ENCODE results near the gene CORO1C. TPM values are rescaled to one million over a fixed set of nuclear protein-coding genes. Genes with fewer than 3 reads are reported as not detected.

The CORO1C gene
- total and polyA plus RNA-seq, 10 donors, result 12.0 to 119 (median 74.8) TPM

GRCh38 chr12:108731866-108732461, 646 bp upstream of the CORO1C start:
- peak; percentile 99 for DNase-seq
- intact Hi-C loops (cut with DNase I; ENCODE audit: low total_unique reads), result loop anchor here (10.0 kb wide), 1 partner anchor 67 kb away; no protein-coding TSS in a partner anchor
- Histone ChIP-seq H3K9me3 (no peaks in the 10 kb centered on the region), H3K27ac (peak overlapping the region; percentile 67 to 97 (median 96)), H3K4me1 (peaks cover 8 to 66% (median 36%) of the 10 kb centered on the region in 6 donors), H3K27me3 (replicated peaks in 1 of 7) (no peaks in the 10 kb centered on the region), H3K4me3 (peak overlapping the region; percentile 47 to 94 (median 78)), H3K36me3 (no peaks in the 10 kb centered on the region)
- TF ChIP-seq POLR2AphosphoS5 (IDR thresholded peaks at IDR 0.05) (peak in 2 of 3 donors; percentile 78 to 85), POLR2A (IDR thresholded peaks at IDR 0.05) (peak in 1 of 3 donors; percentile 39), CTCF (IDR thresholded peaks at IDR 0.05 in 8 of 11, conservative IDR thresholded peaks at IDR 0.05 in 3 of 11) (peak in 6 of 11 experiments; percentile 3 to 77 (median 38))
- WGBS, 5 donors, result 6 to 11% (median 8%) methylated on average over 30 to 34 of the region's 34 CpGs

DNA sequence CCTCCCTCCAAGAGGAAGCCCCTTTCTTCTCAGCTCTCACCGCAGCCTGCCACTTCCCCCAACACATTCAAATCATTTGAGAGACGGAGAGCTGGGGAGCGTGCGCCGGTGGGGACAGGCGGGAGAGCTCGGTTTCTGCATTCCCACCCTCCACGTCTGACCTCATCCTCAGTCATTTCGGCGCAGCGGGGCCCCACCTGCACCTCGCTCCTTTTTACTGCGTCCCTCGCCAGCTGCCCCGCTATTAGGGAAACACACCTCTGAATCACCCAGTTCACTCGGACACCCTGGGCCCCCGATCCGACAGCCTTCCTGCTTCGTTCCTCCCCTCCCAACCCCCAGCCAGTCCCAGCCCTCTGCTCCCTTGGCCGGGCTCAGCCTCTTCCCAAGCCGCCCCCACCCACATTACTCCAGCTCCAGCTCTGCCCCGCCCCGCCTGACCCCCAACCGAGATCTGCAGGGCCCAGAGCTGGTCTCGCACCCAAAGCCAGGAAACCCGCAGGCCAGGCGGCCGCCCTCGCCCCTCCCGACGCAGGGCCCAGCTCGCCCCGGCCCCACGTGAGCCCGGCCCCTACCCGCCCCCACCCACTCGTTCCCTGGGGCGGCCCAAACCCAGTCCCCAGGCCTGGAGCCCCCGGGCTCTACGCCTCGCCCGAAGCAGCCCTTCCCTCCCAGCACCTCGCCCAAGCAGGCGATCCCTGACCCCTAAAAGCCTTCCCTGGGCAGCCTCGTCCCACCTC, 783 bp downstream of the CORO1C start:
- Histone ChIP-seq H3K4me3 (peak overlapping the region; percentile 47 to 94 (median 78)), H3K27me3 (replicated peaks in 1 of 7) (no peaks in the 10 kb centered on the region), H3K36me3 (no peaks in the 10 kb centered on the region), H3K9me3 (no peaks in the 10 kb centered on the region), H3K27ac (peak overlapping the region; percentile 67 to 97 (median 96)), H3K4me1 (peaks cover 8 to 79% (median 41%) of the 10 kb centered on the region in 6 donors)
- 0 to 2% (median 1%) methylated on average over 33 to 45 of the region's 45 CpGs for WGBS, 5 donors
- DNase-seq, result peak; percentile 91
- TF ChIP-seq CTCF (IDR thresholded peaks at IDR 0.05 in 8 of 11, conservative IDR thresholded peaks at IDR 0.05 in 3 of 11) (no peak), POLR2AphosphoS5 (IDR thresholded peaks at IDR 0.05) (peak; percentile 64 to 86 (median 75)), POLR2A (IDR thresholded peaks at IDR 0.05) (peak in 1 of 3 donors; percentile 17)
- intact Hi-C loops (cut with DNase I; ENCODE audit: low total_unique reads), result loop anchor here (10.0 kb wide), 1 partner anchor 66 kb away; no protein-coding TSS in a partner anchor

GRCh38 chr12:108729612-108730364, 1.5 kb downstream of the CORO1C start:
- peak overlapping the region; percentile 67 to 97 (median 96) for H3K27ac ChIP-seq
- no peaks in the 10 kb centered on the region for H3K36me3 ChIP-seq
- peak overlapping the region; percentile 47 to 94 (median 78) for H3K4me3 ChIP-seq
- no peak for DNase-seq
- H3K9me3 ChIP-seq, result no peaks in the 10 kb centered on the region
- intact Hi-C loops (cut with DNase I; ENCODE audit: low total_unique reads), result loop anchor here (10.0 kb wide), 1 partner anchor 65 kb away; no protein-coding TSS in a partner anchor
- TF ChIP-seq POLR2AphosphoS5 (IDR thresholded peaks at IDR 0.05), result no peak
- 20 to 29% (median 23%) methylated on average over 15 of the region's 15 CpGs for WGBS, 5 donors
- peaks cover 8 to 82% (median 48%) of the 10 kb centered on the region in 6 donors for H3K4me1 ChIP-seq
- H3K27me3 ChIP-seq (replicated peaks in 1 of 7), result no peaks in the 10 kb centered on the region

GRCh38 chr12:108728820-108729611, 2.3 kb downstream of the CORO1C start:
- TF ChIP-seq CTCF (IDR thresholded peaks at IDR 0.05 in 8 of 11, conservative IDR thresholded peaks at IDR 0.05 in 3 of 11), result no peak
- TF ChIP-seq POLR2A (IDR thresholded peaks at IDR 0.05), result no peak
- TF ChIP-seq POLR2AphosphoS5 (IDR thresholded peaks at IDR 0.05), result no peak
- Histone ChIP-seq H3K9me3 (no peaks in the 10 kb centered on the region), H3K27ac (peak overlapping the region in 4 of 8 donors; percentile 95 to 97 (median 97)), H3K36me3 (no peaks in the 10 kb centered on the region), H3K4me3 (peak overlapping the region in 3 of 8 donors; percentile 82 to 94 (median 87)), H3K4me1 (peaks cover 11 to 82% (median 54%) of the 10 kb centered on the region in 6 donors), H3K27me3 (replicated peaks in 1 of 7) (no peaks in the 10 kb centered on the region)
- intact Hi-C loops (cut with DNase I; ENCODE audit: low total_unique reads), result no loop called here
- 71 to 83% (median 73%) methylated on average over 9 of the region's 9 CpGs for WGBS, 5 donors
- DNase-seq, result no peak

Measured in spleen (tissue), 11 donors.